Ramos (cell line): ENCODE data around the gene RELB.

ENCODE experiments used
- in situ Hi-C: fragments of 300-500 bp; cut with MboI; formaldehyde crosslinking; loops from one replicate; pipeline ENCODE4 v1.14.3; 2022; ENCODE audit warnings: low sequenced_read_pairs; ENCODE audit not compliant: unreplicated experiment

Gene RELB

DNA sequence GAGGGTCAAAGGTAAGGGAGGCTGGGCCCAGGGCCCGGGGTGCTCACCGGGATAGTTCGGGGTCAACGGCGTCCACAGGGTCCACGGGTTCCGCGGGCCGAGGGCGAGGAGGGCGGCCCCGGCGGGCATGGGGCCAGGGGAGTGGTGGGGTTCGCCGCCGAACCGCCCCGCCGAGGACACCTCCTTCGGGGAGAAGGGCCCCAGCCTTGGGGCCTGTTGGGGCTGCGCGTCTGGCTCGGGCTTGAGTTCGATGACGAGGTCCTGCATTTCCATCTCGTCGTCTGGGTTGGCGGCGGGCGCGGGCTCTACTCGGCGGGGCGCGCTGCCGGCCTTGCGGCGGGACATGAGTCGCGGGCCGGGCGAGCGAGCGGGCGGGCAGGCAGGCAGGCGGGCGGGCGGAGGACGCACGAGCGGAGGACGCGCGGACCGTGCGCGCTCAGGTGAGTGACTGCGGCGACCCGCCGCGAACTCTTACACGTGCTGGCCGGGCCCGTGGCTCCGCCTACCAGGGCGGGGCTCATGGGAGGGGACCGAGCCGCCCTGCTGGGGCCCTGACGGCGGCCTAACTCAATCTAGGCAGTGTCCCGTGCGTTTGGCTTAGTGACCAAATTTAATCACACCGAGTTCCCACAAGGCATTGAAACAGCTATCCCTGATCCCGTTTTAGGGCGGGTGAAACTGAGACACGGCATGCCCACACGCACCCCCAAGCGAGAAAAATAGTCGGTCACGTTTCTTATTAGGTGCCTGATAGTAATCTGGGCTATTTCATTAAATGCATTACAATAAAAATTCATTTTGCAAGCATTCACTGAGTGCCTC lies 75.0 kb downstream of the RELB start, which contains the start of gene ZNF296:
TSS of gene ZNF296 (minus strand) at position 450 of the 822 bp plus-strand sequence. CDS start at position 345, 105 bp downstream.
- in situ Hi-C loops, result no loop called here

DNA sequence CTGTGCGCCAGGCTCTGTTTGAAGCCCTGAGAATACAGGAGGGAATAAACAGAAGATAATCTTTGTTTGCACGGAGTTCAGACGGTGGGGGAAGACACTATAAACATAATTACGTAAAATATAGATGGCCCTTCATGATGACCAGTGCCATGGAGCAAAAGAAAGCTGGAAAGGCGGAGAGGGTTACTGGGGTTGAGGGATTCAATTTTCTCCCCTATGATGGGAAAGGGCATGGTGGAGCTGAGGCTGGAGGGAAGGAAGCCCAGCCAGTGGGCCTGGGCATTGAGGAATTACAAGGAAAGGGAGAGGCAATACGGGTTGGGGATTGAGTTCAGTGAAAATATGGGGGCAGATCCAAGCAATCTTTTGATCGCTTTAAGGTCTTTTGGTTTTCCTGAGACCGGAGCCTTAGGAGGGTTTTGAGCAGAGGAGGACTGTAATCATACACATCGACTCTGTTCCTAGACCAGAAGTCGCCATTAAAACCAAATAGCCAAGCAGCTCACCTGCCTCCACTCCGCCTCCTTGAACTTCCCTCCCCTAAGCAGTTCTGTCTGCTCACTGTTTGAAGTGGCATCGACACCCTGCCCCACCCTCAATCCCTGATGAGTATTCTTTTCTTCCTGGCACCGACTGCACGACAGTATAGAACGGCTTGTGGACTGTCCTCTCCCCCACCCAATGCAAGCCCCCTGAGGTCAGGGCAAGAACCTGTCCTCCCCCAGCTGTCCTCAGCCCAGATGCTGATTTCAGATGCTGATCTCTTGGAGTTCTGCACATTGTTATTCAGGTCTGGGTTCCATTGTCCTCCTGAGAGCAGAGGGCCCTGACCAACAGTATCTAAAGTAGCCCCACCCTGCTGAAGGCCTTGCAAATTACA lies 75.8 kb downstream of the RELB start:
- in situ Hi-C loops, result no loop called here

DNA sequence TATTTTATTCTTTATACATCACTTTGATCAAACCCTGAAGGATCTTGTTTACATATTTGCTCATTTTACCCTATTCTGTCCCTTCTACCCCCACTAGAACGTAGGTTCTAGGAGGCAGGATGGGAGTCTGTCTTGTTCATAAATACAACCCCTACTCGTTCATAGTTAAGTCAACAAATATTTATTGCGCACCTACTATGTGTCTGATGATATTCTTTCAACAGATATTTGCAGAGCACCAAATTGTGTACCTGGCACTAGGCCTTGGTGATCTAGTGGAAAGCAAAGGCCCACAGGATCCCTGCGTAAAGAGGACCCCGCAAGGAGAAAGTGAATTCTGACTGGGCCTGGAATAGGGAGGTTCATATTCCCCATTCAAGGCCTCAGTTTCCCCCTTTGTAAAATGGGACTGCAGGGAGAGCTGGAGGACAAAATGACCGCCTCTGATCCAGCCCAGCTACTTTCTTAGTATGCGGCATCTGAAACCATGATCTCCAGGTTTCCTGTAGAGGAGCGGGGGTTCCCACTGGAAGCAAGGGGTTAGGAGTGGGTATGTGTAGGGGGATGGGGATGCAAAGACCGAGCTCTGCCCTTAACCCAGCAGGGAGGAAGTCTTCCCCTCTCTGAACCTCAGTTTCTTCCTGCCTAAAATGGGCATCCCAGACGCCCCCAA lies 77.3 kb downstream of the RELB start:
- in situ Hi-C loops, result no loop called here

GRCh38 chr19:45079063-45079910 lies 78.0 kb downstream of the RELB start, which contains the start of gene GEMIN7:
TSS of gene GEMIN7 (plus strand) at chr19:45079260. CDS start at chr19:45090115, 10,855 bp downstream.
- in situ Hi-C loops, result no loop called here

- in situ Hi-C loops, result no loop called here
Measured at GRCh38 chr19:45079911-45080370, 78.7 kb downstream of the RELB start.

GRCh38 chr19:45082170-45082569 lies 80.9 kb downstream of the RELB start:
- in situ Hi-C loops, result no loop called here

GRCh38 chr19:45086480-45086879 lies 85.2 kb downstream of the RELB start:
- in situ Hi-C loops, result no loop called here

DNA sequence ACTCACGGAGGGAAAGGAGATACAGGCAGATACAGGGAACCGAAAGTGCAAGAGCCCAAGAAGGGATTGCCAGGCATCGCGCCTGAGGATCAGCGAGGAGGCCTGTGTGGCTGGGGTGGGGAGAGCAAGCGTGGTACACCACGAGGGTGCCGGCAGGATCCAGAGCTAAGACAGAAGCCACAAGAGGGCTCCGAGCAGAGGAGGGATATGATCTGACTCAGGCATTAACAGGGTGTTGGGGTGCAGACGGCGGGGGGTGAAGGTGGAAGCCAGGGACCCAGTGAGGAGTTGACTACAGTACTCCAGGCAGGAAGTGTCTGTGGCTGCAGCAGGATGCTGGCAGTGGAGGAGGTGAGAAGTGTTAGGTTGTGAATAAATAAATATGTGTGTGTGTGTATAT lies 86.3 kb downstream of the RELB start:
- in situ Hi-C loops, result no loop called here
